HepG2 (cell line): ENCODE results near the gene SLC9A8. TPM values are rescaled to one million over a fixed set of nuclear protein-coding genes. Genes with fewer than 3 reads are reported as not detected.

Experiments
- ATAC-seq: fragments of 200-7000 bp; cut with Tn5 transposase; 3 replicates; pipeline ENCODE4 v1.9.1; 2020; ENCODE audit warnings: mild to moderate bottlenecking, moderate library complexity
- BruUV-seq: library from RNA; stranded (reverse); fragments of 400-500 nt; replicated peaks from 2 replicates; lab custom pipeline; 2021; lab: Mats Ljungman, UMichigan
- CTCF ChIA-PET: fragments of 300-600 bp; formaldehyde crosslinking; extraction: SDS; loops from one replicate; lab custom pipeline; 2021; ENCODE audit warnings: low total read pairs, inconsistent platforms, low intra/inter-chr PET ratio; lab: Yijun Ruan, JAX
- POLR2A ChIA-PET: fragments of 350-600 bp; sonication (Branson Sonifier 250); formaldehyde crosslinking; loops from one replicate; lab custom pipeline; 2020; ENCODE audit warnings: antibody characterized with exemption, inconsistent platforms; lab: Yijun Ruan, JAX
- DNase-seq: peaks from one replicate; pipeline ENCODE4 v3.0.0-alpha.2; 2015; ENCODE audit warnings: low spot score
- FAIRE-seq: peaks from 3 replicates; lab custom pipeline; 2011; peaks lifted over from hg19 to GRCh38; lab: Jason Lieb, UNC
- H2AFZ ChIP-seq: one replicate; pipeline ENCODE4 v1.6.1; 2011; ENCODE audit warnings: low read length, inconsistent platforms
- H3K27ac ChIP-seq: fragments of 300-600 bp; 3 replicates; pipeline ENCODE4 v1.8.0; 2011; ENCODE audit warnings: mixed run types, mild to moderate bottlenecking, mixed read lengths, low read length, inconsistent platforms; ENCODE audit not compliant: insufficient read depth; ENCODE audit errors: extremely low read length
- H3K27me3 ChIP-seq, 2 experiments: fragments of 200-600 bp in 1 of 2; 2 replicates in 1 of 2; 3 replicates in 1 of 2; pipeline versions ENCODE4 v1.6.0 to v1.8.0; 2011; ENCODE audit warnings: low read length in 2 of 2, mild to moderate bottlenecking in 2 of 2, moderate library complexity in 2 of 2, inconsistent platforms in 1 of 2; ENCODE audit not compliant: insufficient read depth in 2 of 2, control insufficient read depth in 1 of 2
- H3K36me3 ChIP-seq, 2 experiments: fragments of 200-600 bp in 1 of 2; replicated peaks in 1 of 2; 2 replicates in 1 of 2; 3 replicates in 1 of 2; pipeline versions ENCODE4 v1.5.1 to v1.8.0; 2011; ENCODE audit warnings: low read length in 2 of 2, inconsistent platforms in 1 of 2; ENCODE audit not compliant: insufficient read depth in 2 of 2, control insufficient read depth in 1 of 2
- H3K4me1 ChIP-seq: 2 replicates; pipeline ENCODE4 v1.5.1; 2012; ENCODE audit warnings: low read length, inconsistent platforms; ENCODE audit not compliant: insufficient read depth
- H3K4me2 ChIP-seq: 2 replicates; pipeline ENCODE4 v1.6.0; 2011; ENCODE audit warnings: low read depth, low read length, inconsistent platforms
- H3K4me3 ChIP-seq, 3 experiments: fragments of 200-600 bp in 1 of 3; sonication (generic), shearing (Covaris generic) in 1 of 3; replicated peaks in 1 of 3; 2 replicates each; pipeline ENCODE4 v1.5.1; 2011 to 2016; ENCODE audit warnings: low read length in 3 of 3, inconsistent platforms in 2 of 3, low read depth in 2 of 3, mild to moderate bottlenecking in 2 of 3, control low read depth in 1 of 3, mixed read lengths in 1 of 3; ENCODE audit not compliant: insufficient read depth in 1 of 3
- H3K79me2 ChIP-seq: one replicate; pipeline ENCODE4 v1.6.1; 2011; ENCODE audit warnings: low read length, inconsistent platforms; ENCODE audit not compliant: insufficient read depth
- H3K9ac ChIP-seq: 2 replicates; pipeline ENCODE4 v1.6.0; 2011; ENCODE audit warnings: mild to moderate bottlenecking, low read depth, low read length, inconsistent platforms; ENCODE audit not compliant: insufficient read depth
- H3K9me3 ChIP-seq: 2 replicates; pipeline ENCODE4 v1.5.1; 2012; ENCODE audit warnings: mild to moderate bottlenecking, low read length
- H4K20me1 ChIP-seq: 2 replicates; pipeline ENCODE4 v1.6.0; 2011; ENCODE audit warnings: inconsistent platforms, mild to moderate bottlenecking, low read length, moderate library complexity; ENCODE audit not compliant: insufficient read depth
- CEBPZ ChIP-seq: IDR thresholded peaks from 2 replicates; pipeline ENCODE4 v1.6.1; 2012; ENCODE audit warnings: low read length, improper control_type of control experiment
- GATA4 ChIP-seq: sonication (generic); IDR thresholded peaks from 2 replicates; pipeline ENCODE4 v1.6.1; 2016; ENCODE audit warnings: antibody characterized with exemption, low read depth, borderline replicate concordance
- HNF4A ChIP-seq: sonication (generic); formaldehyde crosslinking; IDR thresholded peaks from 2 replicates; pipeline ENCODE4 v1.4.0; 2020; ENCODE audit warnings: missing genetic modification reagents
- KDM2A ChIP-seq: sonication (generic); formaldehyde crosslinking; IDR thresholded peaks from 2 replicates; pipeline ENCODE4 v1.4.0; 2020; ENCODE audit warnings: low read depth, missing genetic modification reagents, borderline replicate concordance
- SIN3B ChIP-seq: fragments of 150-350 bp; IDR thresholded peaks from 2 replicates; pipeline ENCODE4 v1.6.1; 2014; ENCODE audit warnings: low read length
- SUZ12 ChIP-seq: fragments of 150-350 bp; IDR thresholded peaks from 2 replicates; pipeline ENCODE4 v1.6.1; 2014; ENCODE audit warnings: low read depth, low read length
- TCF12 ChIP-seq, 2 experiments: fragments of 450-650 bp in 1 of 2; sonication (generic) in 1 of 2; formaldehyde crosslinking in 1 of 2; IDR thresholded peaks; 2 replicates each; pipeline versions ENCODE4 v1.6.1 to v1.8.0; 2017 to 2022; ENCODE audit warnings: antibody characterized with exemption in 1 of 2, mild to moderate bottlenecking in 1 of 2, missing genetic modification reagents in 1 of 2, moderate library complexity in 1 of 2
- USF2 ChIP-seq, 2 experiments: sonication (generic) in 1 of 2; formaldehyde crosslinking in 1 of 2; IDR thresholded peaks; 2 replicates each; pipeline versions ENCODE4 v1.5.1 to v1.6.1; 2011 to 2020; ENCODE audit warnings: borderline replicate concordance in 1 of 2, low read depth in 1 of 2, low read length in 1 of 2, mild to moderate bottlenecking in 1 of 2, missing genetic modification reagents in 1 of 2, moderate library complexity in 1 of 2
- ZMYM3 ChIP-seq: sonication (generic); formaldehyde crosslinking; IDR thresholded peaks from 2 replicates; pipeline ENCODE4 v1.5.1; 2020; ENCODE audit warnings: mild to moderate bottlenecking, missing genetic modification reagents
- ZMYM4 ChIP-seq: sonication (generic); formaldehyde crosslinking; IDR thresholded peaks from 2 replicates; pipeline ENCODE4 v1.8.1; 2023; ENCODE audit warnings: mild to moderate bottlenecking, missing genetic modification reagents
- ZNF138 ChIP-seq: sonication (generic); formaldehyde crosslinking; IDR thresholded peaks from 2 replicates; pipeline ENCODE4 v1.5.0; 2020; ENCODE audit warnings: mild to moderate bottlenecking, low read depth, missing genetic modification reagents
- ZNF275 ChIP-seq: sonication (generic); formaldehyde crosslinking; IDR thresholded peaks from 2 replicates; pipeline ENCODE4 v1.8.0; 2022; ENCODE audit warnings: missing genetic modification reagents, mild to moderate bottlenecking, inconsistent platforms, borderline replicate concordance
- ZNF746 ChIP-seq: sonication (generic); formaldehyde crosslinking; IDR thresholded peaks from 2 replicates; pipeline ENCODE4 v1.8.0; 2022; ENCODE audit warnings: mild to moderate bottlenecking, missing genetic modification reagents
- ZNF781 ChIP-seq: sonication (generic); formaldehyde crosslinking; IDR thresholded peaks from 2 replicates; pipeline ENCODE4 v1.5.1; 2020; ENCODE audit warnings: borderline replicate concordance, mild to moderate bottlenecking, missing genetic modification reagents; ENCODE audit errors: not compliant biosample characterization
- WGBS: methylation state at CpG from one replicate; pipeline ENCODE4 v1.1.6; 2017; ENCODE audit warnings: low lambda C conversion rate; 5-methylcytosine and 5-hydroxymethylcytosine counted together
- in situ Hi-C: cut with HindIII; loops from 2 replicates; pipeline ENCODE4 v1.10.0; 2017; ENCODE audit warnings: low pct_unique_long_range_greater_than_20kb; ENCODE audit not compliant: extremely low pct_ligation_motif_present
- intact Hi-C: fragments of 100-400 bp; cut with micrococcal nuclease; formaldehyde crosslinking; loops from one replicate; pipeline ENCODE4 v1.10.0; 2022; ENCODE audit not compliant: unreplicated experiment
- polyA plus RNA-seq, 8 experiments: library from polyadenylated mRNA; depleted of rRNA in 3 of 8; stranded (reverse) in 7 of 8; unstranded in 1 of 8; fragments of >200 nt; fragmentation: Illumina TruSeq in 4 of 8; extraction: Trizol in 4 of 8; gene quantifications; 2 replicates each; pipeline versions ENCODE4 v1.2.1 to v1.2.3, GENCODE V29; 2011 to 2016; ENCODE audit warnings: low read depth in 4 of 8, missing spikeins in 1 of 8, mixed read lengths in 1 of 8; ENCODE audit not compliant: insufficient read depth in 1 of 8
- total RNA-seq, 5 experiments: library from RNA; depleted of rRNA; stranded (reverse); fragments of >200 nt; fragmentation: Illumina TruSeq; extraction: Trizol; gene quantifications; 2 replicates each; pipeline ENCODE4 v1.2.3, GENCODE V29; 2016; ENCODE audit warnings: low read depth in 1 of 5

Gene SLC9A8
- total and polyA plus RNA-seq, 2 of the 13 experiments (the other 11 are each of a cell fraction or from before 2014, with no cell fraction given) = 4.1 to 7.4 TPM

- ChIA-PET POLR2A (no interaction called here), CTCF (no interaction called here)
- no peak for ATAC-seq
Observed at GRCh38 chr20:49851991-49852390, 39.4 kb downstream of the SLC9A8 start.

More at GRCh38 chr20:49851991-49852390, 39.4 kb downstream of the SLC9A8 start:
- H3K9me3 ChIP-seq = no peaks in the 10 kb centered on the region
- TF ChIP-seq ZNF781 (no peak), GATA4 (no peak), SUZ12 (no peak), ZMYM3 (no peak), ZNF138 (CRISPR knock-in tag) (no peak), USF2 (IDR thresholded peaks at IDR 0.05; ENCODE audit: low read depth, low read length) (no peak), USF2 (CRISPR knock-in tag; IDR thresholded peaks at IDR 0.05; ENCODE audit: borderline replicate concordance) (no peak), KDM2A (CRISPR knock-in tag) (no peak), ZNF746 (CRISPR knock-in tag) (no peak), ZNF275 (no peak), CEBPZ (no peak), SIN3B (no peak), TCF12 (IDR thresholded peaks at IDR 0.05) (no peak), TCF12 (CRISPR knock-in tag; IDR thresholded peaks at IDR 0.05) (no peak), ZMYM4 (CRISPR knock-in tag) (no peak), HNF4A (no peak)
- in situ Hi-C loops = no loop called here
- DNase-seq = no peak
- H4K20me1 ChIP-seq = no peaks in the 10 kb centered on the region
- 95% methylated on average over 7 of the region's 7 CpGs for WGBS
- H3K27ac ChIP-seq = no peak overlapping the region
- no TSS peak for BruUV-seq
- no peak overlapping the region for H2AFZ ChIP-seq
- H3K36me3 ChIP-seq = peaks cover 13 to 35% of the 10 kb centered on the region in 2 experiments; a peak in 4 of 5 replicates
- no peak for FAIRE-seq
- no peak overlapping the region for H3K9ac ChIP-seq
- no peak overlapping the region for H3K4me2 ChIP-seq
- H3K27me3 ChIP-seq = no peaks in the 10 kb centered on the region
- H3K4me1 ChIP-seq = no peaks in the 10 kb centered on the region
- H3K79me2 ChIP-seq = no peaks in the 10 kb centered on the region
- intact Hi-C loops = no loop called here
- no peak overlapping the region for H3K4me3 ChIP-seq
